CD4-positive, alpha-beta T cell treated with Interleukin-12 subunit alpha and Interleukin-12 subunit beta, for 1 hour (primary cell): ENCODE measurements around the gene GPBAR1.
"Not testable (repeated sequence)": the region's sequence is repeated elsewhere in the genome, so short reads cannot be mapped to it uniquely, and the experiment has no call there.

Source experiments
- DNase-seq: peaks from one replicate; pipeline ENCODE4 v3.0.0-alpha.2; 2020

GPBAR1 gene

GRCh38 chr2:218269900-218270720, 9.3 kb downstream of the GPBAR1 start, which contains the start of the genes AAMP and PNKD:
Gene AAMP, minus strand, starts transcription at chr2:218270137. Its CDS starts 51 bp downstream, at chr2:218270086.
Gene PNKD, plus strand, starts transcription at chr2:218270519. Its CDS starts 17 bp downstream, at chr2:218270536.
- peak; percentile 100 for DNase-seq

- DNase-seq = no peak
Measured at GRCh38 chr2:218270721-218271486, 10.1 kb downstream of the GPBAR1 start.

GRCh38 chr2:218271487-218271797, 10.6 kb downstream of the GPBAR1 start:
- no peak for DNase-seq

GRCh38 chr2:218271865-218272530, 11.2 kb downstream of the GPBAR1 start:
- no peak for DNase-seq

DNA sequence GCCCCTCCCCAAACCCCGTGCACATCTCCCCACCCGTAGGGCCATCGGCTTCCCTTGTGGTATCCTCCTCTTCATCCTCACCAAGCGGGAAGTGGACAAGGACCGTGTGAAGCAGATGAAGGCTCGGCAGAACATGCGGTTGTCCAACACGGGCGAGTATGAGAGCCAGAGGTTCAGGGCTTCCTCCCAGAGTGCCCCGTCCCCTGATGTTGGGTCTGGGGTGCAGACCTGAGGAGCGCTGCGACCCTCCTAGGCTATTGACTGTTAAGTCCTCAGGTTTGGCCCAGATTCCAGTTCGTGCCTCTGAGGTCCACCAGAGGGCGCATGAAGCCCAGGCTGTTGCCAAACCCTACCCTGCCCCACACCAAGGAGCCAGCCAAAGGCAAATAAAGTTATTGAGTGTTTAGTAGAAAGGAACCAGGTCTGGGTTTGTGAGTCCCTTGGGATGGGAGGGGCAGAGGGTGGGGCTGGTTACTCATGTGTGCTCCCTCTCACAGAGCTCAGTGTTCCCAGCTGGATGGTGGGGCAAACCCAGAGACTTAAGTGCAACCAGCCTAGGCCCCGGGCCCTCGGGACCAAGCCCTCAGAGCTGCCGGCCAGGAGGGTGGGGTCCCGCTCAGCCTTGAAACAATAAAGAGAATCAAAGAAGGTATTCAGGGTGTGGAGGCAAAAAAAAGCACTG, 11.9 kb downstream of the GPBAR1 start:
- peak; percentile 86 for DNase-seq

GRCh38 chr2:218273214-218273907, 12.5 kb downstream of the GPBAR1 start:
- DNase-seq = not testable (repeated sequence)

DNA sequence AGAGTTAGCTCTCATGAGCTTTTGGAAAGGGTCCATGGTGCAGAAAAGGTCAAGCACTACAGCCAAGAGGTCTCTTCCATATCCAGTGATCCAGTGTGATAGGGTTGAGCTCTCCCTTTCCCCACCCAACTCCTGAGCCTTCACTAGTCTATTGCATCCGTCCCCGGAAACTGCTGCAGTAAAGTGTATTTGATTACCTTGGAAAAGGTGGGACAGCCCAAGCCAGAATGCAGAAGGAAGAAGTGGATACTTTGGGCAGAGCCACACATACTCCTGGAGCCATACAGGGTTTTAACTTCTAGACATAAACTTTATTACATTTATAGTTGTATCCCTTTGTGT, 13.1 kb downstream of the GPBAR1 start:
- no peak for DNase-seq

GRCh38 chr2:218274586-218274985, 13.8 kb downstream of the GPBAR1 start:
- no peak for DNase-seq

DNA sequence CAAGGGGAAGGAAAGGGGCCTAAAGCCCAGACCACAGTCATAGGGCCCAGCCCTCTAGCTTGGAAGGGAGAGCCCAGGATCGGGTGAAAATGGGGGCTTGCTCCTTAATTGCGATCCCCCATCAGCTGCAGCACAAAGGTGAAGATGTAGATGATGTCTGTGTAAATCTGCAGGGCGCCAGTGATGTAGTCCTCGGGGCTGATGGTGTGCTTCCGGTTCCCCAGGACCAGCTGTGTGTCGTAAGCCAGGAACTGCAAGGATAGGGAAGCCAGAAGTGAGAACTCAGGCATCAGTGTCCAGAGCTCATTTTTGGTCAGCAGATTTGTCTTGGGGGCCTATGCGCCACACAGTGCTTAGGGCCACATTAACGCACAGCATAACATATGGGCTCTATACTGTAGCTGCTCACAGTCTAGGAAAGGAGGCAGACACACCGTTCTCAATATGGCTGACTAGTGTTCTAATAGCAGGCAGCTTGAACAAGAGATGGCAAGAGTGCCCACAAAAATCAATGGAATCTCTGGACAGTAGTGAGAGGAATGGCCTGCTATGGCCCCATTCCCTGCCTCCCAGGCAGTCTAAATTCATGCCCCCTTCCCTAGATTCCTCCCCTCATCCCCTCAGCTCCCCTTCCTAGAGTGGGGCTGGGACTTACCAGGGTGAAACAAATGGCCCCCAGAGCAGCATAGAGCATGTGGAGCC, 14.7 kb downstream of the GPBAR1 start:
- DNase-seq = no peak

DNA sequence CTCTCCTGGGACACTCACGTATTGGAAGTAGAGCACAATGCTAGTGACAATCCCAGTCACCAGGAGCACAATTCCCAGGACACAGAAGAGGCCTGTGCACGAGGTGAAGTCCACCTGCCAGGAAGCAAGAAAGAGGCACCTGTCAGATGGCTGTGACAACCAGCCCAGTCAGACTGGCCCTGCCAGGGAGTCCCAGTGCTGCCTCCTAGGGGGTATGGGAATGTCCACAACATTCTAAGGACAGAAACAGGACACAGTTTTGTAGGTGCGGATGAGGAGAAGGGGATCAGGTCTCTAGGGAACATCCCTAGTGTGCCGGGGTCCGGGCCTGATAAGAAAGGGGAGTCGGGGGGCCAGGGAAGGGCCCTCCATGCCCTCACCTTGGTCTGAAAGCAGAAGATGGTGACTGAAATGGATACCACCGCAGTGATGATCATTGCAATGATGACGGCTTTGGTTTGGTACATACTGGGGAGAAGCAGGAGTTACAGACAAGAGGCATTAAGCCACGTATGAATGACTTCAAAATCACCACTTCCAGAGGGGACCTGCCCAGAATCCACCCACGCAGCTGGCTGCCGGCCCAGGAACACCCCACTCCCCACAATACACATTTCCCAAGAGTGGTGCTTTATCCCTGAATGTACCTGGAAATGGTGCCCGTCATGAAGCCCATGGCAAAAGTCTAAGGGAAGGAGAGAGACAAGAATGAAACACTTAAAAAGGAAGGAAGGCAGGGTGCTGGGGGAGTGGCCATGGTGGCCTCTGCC, 16.4 kb downstream of the GPBAR1 start:
- no peak for DNase-seq

GRCh38 chr2:218277921-218278320, 17.1 kb downstream of the GPBAR1 start:
- no peak for DNase-seq

DNA sequence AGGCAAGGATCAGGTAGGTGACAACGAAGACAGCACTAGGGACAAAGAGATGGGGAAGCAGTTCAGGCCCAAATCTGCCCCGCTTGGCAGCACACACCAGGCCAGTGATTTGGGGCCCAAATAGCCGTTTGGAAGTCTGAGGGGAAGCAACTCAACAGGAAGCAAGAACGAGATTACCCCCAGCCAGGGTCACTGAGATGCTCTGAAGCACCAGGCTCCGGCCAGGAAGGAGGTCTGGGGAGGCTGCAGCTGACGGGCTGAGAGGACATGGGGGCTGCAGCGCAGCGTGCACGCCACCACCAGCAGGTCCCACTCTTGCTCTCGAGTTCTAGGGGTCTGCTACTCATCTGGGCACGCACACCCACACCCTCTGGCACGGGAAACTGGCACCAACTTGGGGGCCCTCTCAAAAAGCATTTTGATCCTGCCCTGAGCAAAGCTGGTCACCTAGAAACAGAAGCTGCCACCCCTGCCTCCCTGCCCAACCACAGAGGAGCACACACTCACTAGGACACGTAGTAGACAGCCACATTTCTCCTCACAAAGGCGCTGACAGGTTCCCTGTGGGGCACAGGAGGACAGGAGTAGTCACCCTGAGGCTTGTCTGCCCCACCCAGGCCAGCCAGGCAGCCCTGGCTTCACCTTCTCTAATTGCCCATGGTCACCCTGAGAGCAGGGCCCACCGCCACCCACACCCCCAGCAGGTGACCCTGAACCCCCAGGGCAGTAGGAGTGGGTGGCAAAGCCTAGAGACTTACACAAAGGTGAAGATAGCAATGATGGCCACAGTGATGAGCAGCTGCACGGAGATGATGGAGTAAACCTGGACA, 17.9 kb downstream of the GPBAR1 start:
- DNase-seq = no peak

GRCh38 chr2:218280260-218280870, 19.6 kb downstream of the GPBAR1 start:
- no peak for DNase-seq

DNA sequence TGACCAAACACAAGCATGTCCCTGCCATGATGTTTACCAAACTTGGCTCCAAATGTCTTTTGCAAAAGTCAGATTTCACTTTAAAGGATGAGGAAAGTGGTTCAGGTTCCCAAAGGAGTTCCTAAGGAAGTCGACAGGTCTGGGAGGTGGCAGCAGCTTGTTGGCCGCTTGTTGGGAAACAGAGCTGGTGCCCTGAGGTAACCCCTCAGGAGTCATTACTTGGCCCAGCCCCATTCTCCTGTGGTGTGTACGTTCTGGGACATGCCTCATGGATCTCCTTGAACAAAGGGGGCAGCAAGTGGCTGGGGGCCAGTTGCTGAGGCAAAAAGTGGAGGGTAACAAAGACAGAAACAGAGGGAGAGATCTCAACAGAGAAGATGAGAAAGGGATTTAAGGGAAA, 20.6 kb downstream of the GPBAR1 start:
- DNase-seq = no peak

DNA sequence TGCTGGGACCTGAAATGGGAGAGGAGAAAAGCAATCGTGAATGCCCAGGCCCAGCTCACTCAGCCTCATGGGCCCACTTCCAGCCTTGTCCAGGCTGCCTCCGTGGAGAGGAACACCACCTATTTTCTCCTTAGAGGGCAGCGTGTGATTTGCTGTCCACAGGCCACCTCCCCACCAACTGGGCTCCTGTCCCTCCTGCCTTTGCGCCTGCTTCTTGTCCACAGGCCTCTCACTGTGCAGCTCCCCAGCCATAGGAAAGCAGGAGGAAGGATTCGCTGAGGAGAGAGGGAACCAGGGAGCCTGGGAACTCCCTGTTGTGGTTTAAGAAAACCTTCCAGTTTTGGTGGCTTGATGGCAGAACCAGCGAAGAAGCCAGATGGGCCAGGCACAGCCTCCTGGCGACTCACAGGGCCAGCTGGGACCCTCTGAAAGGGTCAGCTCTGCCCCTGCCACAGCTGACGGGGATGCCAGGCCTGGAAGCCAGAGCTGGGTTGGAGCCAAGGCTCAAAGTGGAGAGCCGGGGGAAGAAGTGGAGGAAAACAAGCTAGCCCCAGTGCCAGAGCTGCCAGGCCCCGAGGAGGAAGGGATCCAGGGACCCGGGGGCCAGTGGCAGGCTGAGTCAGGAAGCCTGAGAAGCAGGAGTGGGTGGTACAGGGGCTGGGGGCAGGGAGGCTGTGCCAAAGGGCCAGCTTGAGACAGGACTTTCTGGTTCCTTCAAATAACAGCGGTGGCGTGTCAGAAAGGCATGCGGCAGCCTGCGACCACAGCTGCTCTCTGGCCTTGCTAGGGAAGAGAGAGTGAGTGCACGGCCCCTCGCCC, 21.6 kb downstream of the GPBAR1 start:
- no peak for DNase-seq

DNA sequence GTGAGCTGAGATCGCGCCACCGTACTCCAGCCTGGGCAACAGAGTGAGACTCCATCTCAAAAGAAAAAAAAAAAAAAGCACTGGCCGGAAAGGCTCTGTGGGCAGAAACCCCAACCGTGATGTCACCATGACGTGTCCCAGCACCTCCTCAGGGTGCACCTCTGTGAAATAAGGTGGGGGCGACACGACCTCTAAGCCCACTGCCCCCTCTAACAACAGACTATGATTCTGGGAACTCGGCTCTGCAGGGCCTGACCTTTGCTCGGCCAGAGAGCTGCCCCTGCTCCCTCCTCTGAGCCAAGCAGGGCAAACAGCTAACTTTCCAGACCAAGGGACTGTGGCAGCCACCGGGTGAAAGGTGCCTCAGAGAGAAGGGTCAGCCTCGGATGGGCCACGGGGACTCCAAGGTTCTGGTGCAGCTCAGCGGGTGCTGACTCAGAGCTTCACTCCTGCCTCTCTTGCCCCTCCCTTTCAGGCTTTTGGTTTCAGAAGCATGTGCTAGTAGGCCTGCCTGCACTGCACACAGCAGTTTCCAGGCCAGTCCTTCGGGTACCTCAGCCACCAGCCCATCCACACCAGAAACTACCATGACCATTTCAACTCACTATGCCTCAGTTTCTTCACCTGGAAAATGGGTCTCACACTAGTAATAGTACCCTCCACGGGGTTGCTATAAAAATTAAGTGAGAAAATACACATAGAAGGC, 23.4 kb downstream of the GPBAR1 start:
- DNase-seq = peak; percentile 71

GRCh38 chr2:218285604-218286003, 24.8 kb downstream of the GPBAR1 start:
- DNase-seq = no peak
